ENCODE data around the gene GPR35.

The GPR35 gene

DNA sequence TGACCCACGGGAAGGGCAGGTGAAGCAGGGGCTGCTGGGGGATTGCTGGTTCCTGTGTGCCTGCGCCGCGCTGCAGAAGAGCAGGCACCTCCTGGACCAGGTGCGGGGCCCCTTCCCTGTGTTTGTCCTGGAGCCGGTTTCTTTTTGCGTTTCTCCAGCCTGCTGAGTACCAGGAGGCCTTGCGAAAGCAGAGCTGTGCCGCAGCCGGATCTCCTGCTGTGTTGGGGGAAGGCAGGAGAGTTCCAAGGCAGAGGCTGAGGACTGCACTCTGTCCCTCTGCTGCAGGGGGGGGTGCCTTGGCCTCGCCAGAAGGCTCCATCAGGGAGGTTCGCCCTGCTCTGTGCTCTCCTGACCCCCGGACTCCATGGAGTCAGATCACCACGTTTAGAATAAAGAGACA is 35.9 kb upstream of the GPR35 start:
- no peak for DNase-seq

DNA sequence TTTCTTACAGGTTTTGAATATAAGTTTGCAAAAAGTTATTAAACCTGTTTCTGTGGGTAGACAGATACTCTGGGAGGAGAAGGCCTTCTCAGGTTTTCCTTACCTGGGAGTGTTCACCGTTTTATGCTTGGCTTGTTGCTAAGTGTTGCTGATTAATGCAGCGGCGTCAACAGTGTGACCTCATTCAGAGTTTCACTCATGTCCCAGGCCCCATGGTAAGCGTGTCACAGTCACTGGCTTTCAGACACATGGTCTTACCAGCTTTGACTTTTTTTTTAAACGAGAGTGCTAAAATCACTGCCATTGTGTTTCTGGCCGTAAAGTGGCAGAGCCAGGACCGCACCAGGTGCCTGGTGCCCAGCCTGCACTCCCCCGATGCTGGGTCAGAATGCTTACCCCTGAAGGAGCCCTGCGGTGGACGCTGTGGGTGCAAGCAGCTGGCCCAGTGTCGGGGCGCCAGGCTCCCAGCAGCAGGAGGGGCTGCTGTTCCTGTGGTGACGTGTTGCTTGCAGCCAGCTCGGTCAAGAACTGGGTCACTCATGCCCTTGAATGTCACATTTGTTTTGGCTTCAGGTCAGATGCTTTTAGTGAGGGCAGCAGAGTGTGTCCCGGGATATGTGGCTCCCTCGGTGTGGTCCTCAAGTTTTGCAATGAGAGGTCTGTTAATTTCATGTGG is 35.3 kb upstream of the GPR35 start:
- DNase-seq: no peak

DNA sequence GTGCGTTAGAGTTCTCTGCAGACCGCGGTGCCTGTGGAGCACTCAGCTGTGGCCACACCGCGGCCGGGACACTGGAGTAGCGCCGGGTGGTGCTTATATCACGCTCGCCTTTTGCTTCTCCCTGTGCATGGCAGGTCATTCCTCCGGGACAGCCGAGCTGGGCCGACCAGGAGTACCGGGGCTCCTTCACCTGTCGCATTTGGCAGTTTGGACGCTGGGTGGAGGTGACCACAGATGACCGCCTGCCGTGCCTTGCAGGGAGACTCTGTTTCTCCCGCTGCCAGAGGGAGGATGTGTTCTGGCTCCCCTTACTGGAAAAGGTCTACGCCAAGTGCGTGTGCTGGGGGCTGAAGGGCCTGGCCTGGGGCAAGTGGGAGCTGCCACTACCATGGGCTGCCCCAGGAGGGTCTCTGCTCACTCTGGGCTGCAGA is 34.6 kb upstream of the GPR35 start:
- DNase-seq: no peak

DNA sequence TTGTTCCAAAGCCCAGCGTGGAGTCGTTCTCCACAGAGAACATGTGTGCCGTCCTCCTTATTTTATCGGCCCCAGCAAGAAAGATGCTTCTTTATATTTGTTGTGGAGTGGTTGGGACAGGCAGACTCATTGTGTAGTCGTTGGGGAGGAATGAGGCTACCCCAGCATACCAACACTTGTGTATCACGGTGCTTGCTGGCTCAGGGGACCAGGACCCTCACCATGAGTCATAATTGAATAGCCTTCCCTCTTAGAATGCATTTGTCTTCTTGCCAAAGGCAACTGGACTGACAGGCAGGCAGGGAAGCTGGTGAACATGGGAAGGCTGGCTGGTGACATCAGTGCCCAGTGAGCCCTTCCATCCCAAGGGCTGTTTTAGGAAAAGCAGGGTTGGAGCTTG is 34.1 kb upstream of the GPR35 start:
- DNase-seq: no peak

DNA sequence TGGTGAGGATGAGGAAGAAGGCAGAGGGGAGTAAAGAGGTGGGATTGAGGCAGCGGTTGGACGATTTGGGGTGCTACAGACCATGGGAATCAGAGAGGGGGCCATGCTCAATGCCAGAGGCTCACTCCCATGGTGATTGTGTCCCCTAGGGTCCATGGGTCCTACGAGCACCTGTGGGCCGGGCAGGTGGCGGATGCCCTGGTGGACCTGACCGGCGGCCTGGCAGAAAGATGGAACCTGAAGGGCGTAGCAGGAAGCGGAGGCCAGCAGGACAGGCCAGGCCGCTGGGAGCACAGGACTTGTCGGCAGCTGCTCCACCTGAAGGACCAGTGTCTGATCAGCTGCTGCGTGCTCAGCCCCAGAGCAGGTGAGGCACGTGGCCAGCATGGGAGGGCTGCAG is 33.5 kb upstream of the GPR35 start:
- no peak for DNase-seq

DNA sequence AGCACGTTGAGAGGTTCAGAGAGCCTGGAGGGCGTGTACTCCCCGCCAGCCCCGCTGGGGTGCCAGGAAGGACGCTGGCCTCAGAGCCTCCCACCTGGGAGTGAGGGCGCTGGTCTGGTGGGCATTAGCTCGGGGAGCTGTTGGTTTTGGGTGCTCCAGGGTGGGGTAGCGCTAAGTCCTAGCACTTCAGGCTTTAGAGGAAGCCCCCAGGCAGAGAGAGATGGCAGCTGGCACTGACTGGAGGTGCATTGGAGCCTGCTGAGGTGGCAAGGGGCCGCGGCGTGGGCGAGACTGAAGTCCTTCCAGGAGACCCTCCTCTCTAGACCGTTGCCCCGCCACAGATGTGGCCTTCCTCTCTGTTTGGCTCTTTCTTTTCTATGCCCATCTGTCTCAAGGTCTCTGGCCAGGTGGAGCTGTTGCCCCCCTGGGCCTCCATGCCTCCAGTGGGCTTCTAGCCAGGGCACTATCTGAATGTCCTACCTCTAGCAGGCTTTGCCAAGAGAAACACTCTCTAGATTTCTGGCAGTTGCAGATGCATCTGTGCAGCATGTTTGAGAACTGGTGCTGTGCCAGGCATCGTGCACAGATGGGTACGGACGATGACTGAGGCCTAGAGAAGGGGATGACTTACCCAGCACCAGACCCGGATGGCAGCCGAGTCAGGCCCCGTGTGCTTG is 32.1 kb upstream of the GPR35 start:
- DNase-seq: peak in 6 of 58 donors; percentile 24 to 54 (median 34)

DNA sequence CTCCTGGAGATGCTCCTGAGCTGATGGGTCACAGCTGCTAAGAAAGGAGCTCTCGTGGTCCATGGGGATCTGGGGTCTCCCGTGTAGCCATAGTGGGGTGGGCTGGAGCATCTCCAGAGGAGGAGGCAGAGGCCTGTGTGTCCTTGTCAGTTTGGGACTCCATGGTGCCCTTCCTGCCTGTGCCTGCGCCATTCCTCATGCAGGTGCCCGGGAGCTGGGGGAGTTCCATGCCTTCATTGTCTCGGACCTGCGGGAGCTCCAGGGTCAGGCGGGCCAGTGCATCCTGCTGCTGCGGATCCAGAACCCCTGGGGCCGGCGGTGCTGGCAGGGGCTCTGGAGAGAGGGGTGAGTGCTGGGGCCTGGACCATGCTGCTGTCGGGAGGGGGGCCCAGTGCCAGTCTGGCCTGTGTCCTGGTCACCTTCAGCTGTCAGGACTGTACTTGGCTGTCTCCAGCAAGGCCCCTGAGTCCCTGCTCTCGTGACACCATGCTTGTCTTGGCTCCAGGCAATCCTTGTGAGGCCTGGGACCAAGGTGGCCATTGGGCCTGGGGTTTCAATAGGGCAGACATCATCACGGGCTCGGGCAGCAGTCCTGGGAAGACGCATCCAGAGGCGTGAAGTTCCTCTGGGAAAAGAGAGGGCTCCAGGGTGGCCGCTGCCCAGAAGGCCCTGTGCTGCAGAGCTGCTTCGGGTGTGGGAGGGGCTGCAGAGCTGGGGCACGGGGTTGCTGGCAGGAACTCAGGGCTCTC is 31.4 kb upstream of the GPR35 start:
- DNase-seq: no peak

DNA sequence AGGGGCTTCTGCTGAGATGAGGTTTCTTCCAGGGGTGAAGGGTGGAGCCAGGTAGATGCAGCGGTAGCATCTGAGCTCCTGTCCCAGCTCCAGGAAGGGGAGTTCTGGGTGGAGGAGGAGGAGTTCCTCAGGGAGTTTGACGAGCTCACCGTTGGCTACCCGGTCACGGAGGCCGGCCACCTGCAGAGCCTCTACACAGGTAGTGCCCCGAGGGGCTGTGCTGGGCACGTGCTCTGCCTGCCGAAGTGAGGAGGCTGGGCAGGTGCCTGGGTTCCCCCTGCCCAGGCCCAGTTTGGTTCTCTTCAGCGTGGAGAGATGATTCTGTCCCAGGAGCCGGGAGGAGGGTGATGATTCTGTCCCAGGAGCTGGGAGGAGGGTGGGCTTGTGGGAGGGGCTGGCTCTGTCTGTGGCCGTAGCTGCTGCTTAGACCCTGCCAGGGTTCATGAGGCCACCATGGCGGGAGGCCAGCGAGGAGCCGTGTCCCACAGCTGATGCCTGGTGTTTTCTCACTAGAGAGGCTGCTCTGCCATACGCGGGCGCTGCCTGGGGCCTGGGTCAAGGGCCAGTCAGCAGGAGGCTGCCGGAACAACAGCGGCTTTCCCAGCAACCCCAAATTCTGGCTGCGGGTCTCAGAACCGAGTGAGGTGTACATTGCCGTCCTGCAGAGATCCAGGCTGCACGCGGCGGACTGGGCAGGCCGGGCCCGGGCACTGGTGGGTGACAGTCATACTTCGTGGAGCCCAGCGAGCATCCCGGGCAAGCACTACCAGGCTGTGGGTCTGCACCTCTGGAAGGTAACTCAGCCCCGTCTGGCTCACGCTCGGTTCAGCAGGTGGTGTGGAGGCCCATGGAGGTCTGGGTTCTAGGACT is 30.5 kb upstream of the GPR35 start:
- peak in 2 of 58 donors; percentile 21 to 49 for DNase-seq

DNA sequence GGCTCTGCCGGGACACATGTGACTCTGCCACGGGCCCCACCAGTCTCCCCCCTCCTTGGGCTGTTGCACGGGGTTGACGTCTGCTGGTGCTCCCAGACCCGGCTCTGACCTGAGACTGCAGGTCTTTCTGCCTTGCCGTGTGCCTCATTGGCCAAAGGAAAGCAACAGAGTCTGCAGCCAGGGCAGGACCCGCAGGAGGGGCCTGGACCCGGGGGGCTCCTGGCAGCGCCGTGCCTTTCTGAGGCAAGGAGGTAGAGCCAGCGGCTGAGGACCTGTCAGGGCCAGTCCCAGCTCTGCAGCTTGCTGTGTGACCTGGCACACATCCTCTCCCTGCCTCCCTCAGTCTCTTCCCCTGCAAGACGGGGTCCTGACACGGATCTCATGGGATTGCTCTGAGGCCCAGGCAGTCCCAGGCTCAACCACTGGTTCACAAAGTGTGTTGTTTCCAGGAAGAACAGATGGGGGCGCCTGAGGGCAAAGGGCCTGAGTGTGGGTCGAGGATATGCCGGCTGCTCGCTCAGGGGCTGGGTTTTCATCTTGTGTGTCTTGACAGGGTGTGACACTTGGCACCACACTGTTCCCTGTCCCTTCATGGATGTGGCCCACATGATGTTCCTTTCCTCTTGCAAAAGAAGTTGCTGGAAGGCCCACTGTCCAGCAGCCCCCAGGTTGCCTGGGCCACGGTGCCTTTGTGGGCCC is 29.8 kb upstream of the GPR35 start:
- peak in 2 of 58 donors; percentile 20 to 32 for DNase-seq

DNA sequence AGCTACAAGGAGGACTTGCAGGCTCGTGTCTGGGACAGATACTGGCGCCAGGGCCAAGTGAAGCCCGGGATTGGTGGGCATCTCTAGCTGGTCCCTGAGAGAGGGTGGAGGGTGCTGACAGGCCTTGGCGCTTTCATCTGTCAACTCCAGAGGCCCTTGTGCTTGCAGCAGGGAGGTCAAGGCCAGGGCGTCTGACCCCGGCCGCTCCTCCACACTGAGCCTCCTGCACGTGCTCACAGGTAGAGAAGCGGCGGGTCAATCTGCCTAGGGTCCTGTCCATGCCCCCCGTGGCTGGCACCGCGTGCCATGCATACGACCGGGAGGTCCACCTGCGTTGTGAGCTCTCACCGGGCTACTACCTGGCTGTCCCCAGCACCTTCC is 29.2 kb upstream of the GPR35 start:
- no peak for DNase-seq

DNA sequence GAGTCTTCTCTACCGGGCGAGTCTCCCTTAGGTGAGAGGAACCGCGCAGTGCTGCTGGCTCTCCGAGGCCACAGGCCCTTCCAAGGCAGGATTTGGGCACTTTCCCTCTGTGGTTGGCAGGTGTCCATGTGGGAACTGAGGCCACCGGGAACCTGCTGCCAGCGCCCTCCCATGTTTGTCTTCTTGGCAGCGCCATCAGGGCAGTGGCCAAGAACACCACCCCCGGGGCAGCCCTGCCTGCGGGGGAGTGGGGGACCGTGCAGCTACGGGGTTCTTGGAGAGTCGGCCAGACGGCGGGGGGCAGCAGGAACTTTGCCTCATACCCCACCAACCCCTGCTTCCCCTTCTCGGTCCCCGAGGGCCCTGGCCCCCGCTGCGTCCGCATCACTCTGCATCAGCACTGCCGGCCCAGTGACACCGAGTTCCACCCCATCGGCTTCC is 28.8 kb upstream of the GPR35 start:
- DNase-seq: peak in 55 of 58 donors; percentile 10 to 90 (median 70)

DNA sequence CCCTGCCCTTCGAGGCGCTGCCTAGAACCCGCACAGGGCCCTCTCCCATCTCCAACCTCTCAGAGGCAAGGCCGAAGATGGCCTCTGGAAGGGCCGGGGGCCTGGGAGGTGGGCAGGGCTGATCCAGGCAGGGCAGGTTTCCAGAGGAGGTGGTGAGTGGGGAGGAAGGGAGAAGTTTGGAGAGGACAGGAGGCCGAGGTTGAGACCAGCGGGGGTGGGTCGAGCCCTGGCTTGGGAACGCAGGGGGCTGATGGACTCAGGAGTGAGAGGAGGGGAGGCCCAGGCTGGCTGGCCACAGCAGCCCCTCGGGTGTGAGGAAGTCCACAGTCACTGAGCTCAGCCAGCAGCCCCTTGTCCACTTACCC is 28.2 kb upstream of the GPR35 start:
- no peak for DNase-seq

DNA sequence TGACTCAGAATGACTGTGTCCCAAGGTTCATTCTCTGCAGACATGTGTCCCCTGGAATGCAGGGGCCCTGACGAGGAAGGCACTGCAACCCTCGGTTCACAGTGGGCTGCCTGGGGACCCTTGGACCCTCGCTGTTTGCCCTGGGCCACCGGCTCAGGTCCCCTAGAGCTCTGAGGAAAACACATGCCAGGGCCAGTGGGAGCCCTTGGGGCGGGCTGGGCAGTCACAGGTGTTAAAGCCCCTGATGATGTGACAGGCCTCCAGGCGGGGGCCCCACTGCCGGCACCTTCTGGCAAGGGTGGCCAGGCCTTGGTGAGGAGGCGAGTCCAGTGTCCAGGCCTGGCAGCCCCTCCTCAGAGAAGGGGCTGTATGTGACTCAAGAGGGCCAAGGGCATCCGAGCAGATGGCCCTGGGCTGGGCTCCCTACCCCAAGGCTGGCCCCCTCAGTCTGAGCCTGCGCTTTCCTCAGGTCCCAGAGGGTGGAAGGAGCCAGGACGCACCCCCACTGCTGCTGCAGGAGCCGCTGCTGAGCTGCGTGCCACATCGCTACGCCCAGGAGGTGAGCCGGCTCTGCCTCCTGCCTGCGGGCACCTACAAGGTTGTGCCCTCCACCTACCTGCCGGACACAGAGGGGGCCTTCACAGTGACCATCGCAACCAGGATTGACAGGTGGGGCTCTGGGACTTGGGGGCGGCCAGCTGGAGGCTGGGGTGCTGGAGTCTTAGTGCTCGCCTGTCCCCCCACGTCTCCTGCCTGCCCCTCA is 27.7 kb upstream of the GPR35 start:
- no peak for DNase-seq

DNA sequence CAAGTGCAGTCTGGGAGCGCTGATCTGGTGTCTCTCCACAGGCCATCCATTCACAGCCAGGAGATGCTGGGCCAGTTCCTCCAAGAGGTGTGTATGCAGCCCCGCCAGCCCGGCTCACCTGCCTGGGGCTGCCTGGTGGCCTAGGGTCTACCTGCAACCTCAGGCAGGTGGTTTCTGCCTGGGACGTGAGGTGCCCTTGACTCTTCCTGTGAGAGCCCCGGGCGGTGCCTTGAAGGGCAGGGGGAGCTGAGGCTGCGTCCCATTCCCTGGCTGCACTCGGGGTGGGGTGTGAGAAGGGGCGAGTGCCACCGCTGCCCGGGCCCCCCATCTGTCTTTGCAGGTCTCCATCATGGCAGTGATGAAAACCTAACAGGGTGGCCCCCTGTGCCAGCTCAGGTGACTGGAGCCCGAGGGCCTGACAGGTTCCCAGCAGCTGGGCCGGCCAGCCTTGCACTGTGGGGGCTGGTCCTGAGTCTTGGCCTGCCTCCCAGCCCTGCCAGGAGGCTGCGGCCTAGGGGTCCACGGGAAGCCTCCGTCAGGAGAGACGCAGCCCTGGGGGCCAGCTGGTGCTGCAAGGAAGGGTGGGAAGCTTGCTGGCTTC is 26.9 kb upstream of the GPR35 start:
- no peak for DNase-seq

DNA sequence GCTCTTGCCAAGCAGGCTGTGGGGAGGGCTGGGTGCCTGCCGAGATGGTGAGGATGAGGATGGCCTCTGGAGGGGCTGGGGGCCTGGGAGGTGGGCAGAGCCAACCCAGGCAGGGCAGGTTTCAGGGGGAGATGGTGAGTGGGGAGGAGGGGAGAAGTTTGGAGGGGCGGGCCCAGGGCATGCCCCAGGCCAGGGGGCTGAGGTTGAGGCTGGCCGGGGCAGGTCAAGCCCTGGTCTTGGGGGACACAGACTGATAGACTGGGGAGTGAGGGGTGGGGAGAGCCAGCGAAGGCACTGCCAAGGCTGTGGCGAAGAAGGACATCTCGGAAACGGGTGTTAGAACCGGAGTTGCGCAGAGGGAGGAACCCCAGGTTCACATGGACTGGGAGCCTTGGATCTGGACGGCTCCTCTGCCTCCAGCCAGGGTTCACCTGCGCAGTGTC is 26.1 kb upstream of the GPR35 start:
- DNase-seq: no peak

DNA sequence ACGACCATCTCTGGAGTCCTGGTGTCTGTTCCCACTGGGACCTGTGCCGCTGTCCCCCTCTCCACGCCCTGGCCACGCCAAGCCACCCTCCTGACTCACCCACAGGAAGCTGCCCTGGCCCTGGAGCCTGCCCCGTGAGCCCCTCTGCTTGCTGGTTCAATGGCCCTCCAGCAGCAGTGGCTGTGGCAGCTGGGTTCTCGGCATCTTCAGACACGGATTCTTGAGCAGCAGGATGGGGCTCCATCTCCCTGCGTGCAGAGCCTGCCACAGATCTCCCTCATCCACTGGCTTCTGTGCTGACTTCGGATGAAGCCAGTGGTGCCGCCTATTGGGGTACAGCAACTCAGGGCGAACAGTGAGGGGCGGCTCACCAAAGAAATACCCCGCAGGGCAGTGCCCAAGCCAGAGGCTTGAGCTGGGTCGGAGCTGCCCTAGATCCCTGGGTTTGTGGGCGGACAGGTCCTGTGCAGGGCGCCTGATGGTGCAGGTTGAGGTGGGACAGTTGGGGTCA is 24.8 kb upstream of the GPR35 start:
- no peak for DNase-seq

DNA sequence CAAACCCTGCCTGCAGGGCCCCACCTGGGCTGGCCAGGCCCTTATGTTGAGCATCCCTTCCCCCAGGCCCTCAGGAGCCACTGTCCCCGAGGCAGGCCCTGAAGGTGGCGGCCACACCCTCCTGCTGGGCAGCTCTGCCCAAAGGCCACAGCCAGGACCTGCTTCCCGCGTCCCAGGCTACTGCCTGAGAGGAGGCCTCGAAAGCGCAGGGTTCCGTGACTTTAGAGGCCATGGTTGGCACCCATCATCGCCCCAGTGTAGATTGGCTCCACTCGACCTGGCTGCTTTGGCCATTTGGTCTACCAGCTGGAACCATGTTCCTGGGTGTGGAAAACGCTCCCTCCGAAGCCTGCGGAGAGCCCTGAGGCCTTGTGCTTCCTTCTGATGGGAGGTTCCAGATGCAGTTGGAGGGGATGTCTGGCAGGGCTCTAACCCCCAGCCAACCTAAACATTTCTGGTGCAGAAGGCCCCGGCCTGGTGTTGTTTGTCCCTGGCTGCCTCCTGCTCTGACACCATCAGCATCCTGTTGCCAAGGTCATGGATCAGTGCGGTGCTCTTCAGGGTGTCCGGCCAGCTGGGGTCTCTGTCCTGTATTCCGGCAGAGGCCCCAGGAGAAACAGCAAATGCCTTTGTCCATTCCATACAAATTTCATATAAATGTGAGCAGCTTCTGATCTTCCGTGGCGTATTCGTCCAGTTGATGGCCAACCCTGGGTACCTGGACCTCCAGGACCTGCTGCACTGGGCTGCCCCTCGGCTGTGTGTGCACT is 24.0 kb upstream of the GPR35 start:
- DNase-seq: no peak

DNA sequence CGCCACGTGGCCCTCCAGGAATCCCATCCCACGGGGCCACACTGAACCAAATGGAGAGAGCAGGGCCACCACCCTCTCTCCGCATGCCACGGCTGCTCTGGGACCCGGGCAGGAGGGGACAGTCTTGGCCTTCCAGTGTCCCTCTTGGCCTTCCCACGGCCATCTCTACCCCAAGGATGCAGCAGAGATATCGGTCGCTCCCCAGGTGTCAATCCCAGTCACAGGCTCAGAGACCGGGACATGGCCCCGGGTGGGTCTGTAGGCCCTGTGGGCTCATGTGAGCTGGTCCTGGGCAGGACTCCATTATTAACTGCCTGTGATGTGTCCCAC is 23.5 kb upstream of the GPR35 start:
- DNase-seq: no peak
